ENCODE results near the gene PEAK1. TPM values are rescaled to one million over a fixed set of nuclear protein-coding genes. Genes with fewer than 3 reads are reported as not detected.
"Not testable (repeated sequence)": the region's sequence is repeated elsewhere in the genome, so short reads cannot be mapped to it uniquely, and the experiment has no call there.

Gene PEAK1
- polyA plus RNA-seq, 1 donor (not counting 4 experiments of a cell fraction or from before 2014, with no cell fraction given) = 5.9 TPM

- no peak overlapping the region for H3K9ac ChIP-seq (ENCODE audit: control insufficient read depth, extremely low read depth, insufficient read depth, low read length)
- no peaks in the 10 kb centered on the region for H3K9me1 ChIP-seq (ENCODE audit: control insufficient read depth, extremely low read depth, insufficient read depth, low read length)
- H3K4me1 ChIP-seq (ENCODE audit: control insufficient read depth, extremely low read depth, insufficient read depth, low read length) = no peaks in the 10 kb centered on the region
- no peak overlapping the region for H3K4me2 ChIP-seq (ENCODE audit: control insufficient read depth, extremely low read depth, insufficient read depth, low read depth, low read length)
- FAIRE-seq = no peak
- H3K9me3 ChIP-seq (ENCODE audit: control insufficient read depth, low read depth, low read length) = no peaks in the 10 kb centered on the region
- H3K27me3 ChIP-seq (ENCODE audit: control insufficient read depth, extremely low read depth, insufficient read depth, low read length) = no peaks in the 10 kb centered on the region
- dilution Hi-C loops (cut with MboI; ENCODE audit: extremely low pct_ligation_motif_present, low sequenced_read_pairs) = no loop called here
- TF ChIP-seq EZH2 (IDR thresholded peaks at IDR 0.05; ENCODE audit: low read length) = no peak
- no peak for TF ChIP-seq CTCF (optimal IDR thresholded peaks at IDR 0.05 in 1 of 3, IDR thresholded peaks at IDR 0.05 in 1 of 3, conservative IDR thresholded peaks at IDR 0.05 in 1 of 3; ENCODE audit: extremely low read depth in 1 of 3, insufficient read depth in 2 of 3, low read length in 3 of 3)
- no peaks in the 10 kb centered on the region for H4K20me1 ChIP-seq (ENCODE audit: control insufficient read depth, extremely low read depth, insufficient read depth, low read length)
- H3K27ac ChIP-seq (ENCODE audit: control insufficient read depth, insufficient read depth, low read length) = no peak overlapping the region
- H3K36me3 ChIP-seq (ENCODE audit: control insufficient read depth in 2 of 2, extremely low read depth in 1 of 2, insufficient read depth in 2 of 2, low read length in 2 of 2) = no peaks in the 10 kb centered on the region
- H3K4me3 ChIP-seq (ENCODE audit: control insufficient read depth in 2 of 3, extremely low read depth in 1 of 3, insufficient read depth in 2 of 3, low read depth in 1 of 3, low read length in 3 of 3) = no peak overlapping the region
- no peak for DNase-seq (ENCODE audit: low read depth, low spot score)
- H2AFZ ChIP-seq (ENCODE audit: control insufficient read depth, low read length) = no peak overlapping the region
- peaks cover 11% of the 10 kb centered on the region for H3K79me2 ChIP-seq (ENCODE audit: control insufficient read depth, insufficient read depth, low read length)
Measured at GRCh38 chr15:77410701-77411618, 8.9 kb downstream of the PEAK1 start.

GRCh38 chr15:77410157-77410500, 9.8 kb downstream of the PEAK1 start:
- H2AFZ ChIP-seq (ENCODE audit: control insufficient read depth, low read length); H3K27me3 ChIP-seq (ENCODE audit: control insufficient read depth, extremely low read depth, insufficient read depth, low read length); H3K36me3 ChIP-seq (ENCODE audit: control insufficient read depth in 2 of 2, extremely low read depth in 1 of 2, insufficient read depth in 2 of 2, low read length in 2 of 2); H3K27ac ChIP-seq (ENCODE audit: control insufficient read depth, insufficient read depth, low read length); H4K20me1 ChIP-seq (ENCODE audit: control insufficient read depth, extremely low read depth, insufficient read depth, low read length); H3K4me1 ChIP-seq (ENCODE audit: control insufficient read depth, extremely low read depth, insufficient read depth, low read length); H3K79me2 ChIP-seq (ENCODE audit: control insufficient read depth, insufficient read depth, low read length); H3K9ac ChIP-seq (ENCODE audit: control insufficient read depth, extremely low read depth, insufficient read depth, low read length); H3K4me2 ChIP-seq (ENCODE audit: control insufficient read depth, extremely low read depth, insufficient read depth, low read depth, low read length); DNase-seq (ENCODE audit: low read depth, low spot score); H3K9me1 ChIP-seq (ENCODE audit: control insufficient read depth, extremely low read depth, insufficient read depth, low read length); H3K4me3 ChIP-seq (ENCODE audit: control insufficient read depth in 2 of 3, extremely low read depth in 1 of 3, insufficient read depth in 2 of 3, low read depth in 1 of 3, low read length in 3 of 3); FAIRE-seq; H3K9me3 ChIP-seq (ENCODE audit: control insufficient read depth, low read depth, low read length); dilution Hi-C loops (cut with MboI; ENCODE audit: extremely low pct_ligation_motif_present, low sequenced_read_pairs): not testable (repeated sequence)

Measured in keratinocyte (primary cell).